ENCODE measurements around the gene C1orf50. TPM values are rescaled to one million over a fixed set of nuclear protein-coding genes. Genes with fewer than 3 reads are reported as not detected.
"Not testable (repeated sequence)": the region's sequence is repeated elsewhere in the genome, so short reads cannot be mapped to it uniquely, and the experiment has no call there.

C1orf50 gene
- polyA plus RNA-seq, 4 donors = 7.8 to 13.1 (median 11.3) TPM

GRCh38 chr1:42739753-42740700 lies 27.0 kb upstream of the C1orf50 start, which contains the start of gene CLDN19:
Gene CLDN19, minus strand, starts transcription at chr1:42740236. Its CDS starts 173 bp downstream, at chr1:42740063.
- peak in 2 of 4 donors; percentile 48 to 59 for DNase-seq (ENCODE audit: low read depth in 4 of 4, low spot score in 3 of 4)

GRCh38 chr1:42740851-42741580 lies 26.0 kb upstream of the C1orf50 start:
- DNase-seq (ENCODE audit: low read depth in 4 of 4, low spot score in 3 of 4) = no peak

GRCh38 chr1:42741706-42742105 lies 25.3 kb upstream of the C1orf50 start:
- no peak for DNase-seq (ENCODE audit: low read depth in 4 of 4, low spot score in 3 of 4)

- DNase-seq (ENCODE audit: low read depth in 4 of 4, low spot score in 3 of 4) = no peak
Observed at GRCh38 chr1:42742141-42742540, 24.9 kb upstream of the C1orf50 start.

- DNase-seq (ENCODE audit: low read depth in 4 of 4, low spot score in 3 of 4) = no peak
Observed at GRCh38 chr1:42742617-42743316, 24.3 kb upstream of the C1orf50 start.

GRCh38 chr1:42743317-42744147 lies 23.5 kb upstream of the C1orf50 start:
- no peak for DNase-seq (ENCODE audit: low read depth in 4 of 4, low spot score in 3 of 4)

GRCh38 chr1:42744148-42744413 lies 23.0 kb upstream of the C1orf50 start:
- DNase-seq (ENCODE audit: low read depth in 4 of 4, low spot score in 3 of 4) = no peak

GRCh38 chr1:42745851-42746250 lies 21.2 kb upstream of the C1orf50 start:
- no peak for DNase-seq (ENCODE audit: low read depth in 4 of 4, low spot score in 3 of 4)

GRCh38 chr1:42746436-42747105 lies 20.5 kb upstream of the C1orf50 start:
- DNase-seq (ENCODE audit: low read depth in 4 of 4, low spot score in 3 of 4) = no peak

GRCh38 chr1:42747125-42747524 lies 19.9 kb upstream of the C1orf50 start:
- DNase-seq (ENCODE audit: low read depth in 4 of 4, low spot score in 3 of 4) = no peak

- no peak for DNase-seq (ENCODE audit: low read depth in 4 of 4, low spot score in 3 of 4)
Observed at GRCh38 chr1:42748021-42748420, 19.0 kb upstream of the C1orf50 start.

- DNase-seq (ENCODE audit: low read depth in 4 of 4, low spot score in 3 of 4) = no peak
Observed at GRCh38 chr1:42748461-42749410, 18.3 kb upstream of the C1orf50 start.

GRCh38 chr1:42750041-42750440 lies 17.0 kb upstream of the C1orf50 start:
- no peak for DNase-seq (ENCODE audit: low read depth in 4 of 4, low spot score in 3 of 4)

GRCh38 chr1:42751511-42752070 lies 15.5 kb upstream of the C1orf50 start:
- not testable (repeated sequence) for DNase-seq (ENCODE audit: low read depth in 4 of 4, low spot score in 3 of 4)

GRCh38 chr1:42752284-42752683 lies 14.8 kb upstream of the C1orf50 start:
- no peak for DNase-seq (ENCODE audit: low read depth in 4 of 4, low spot score in 3 of 4)

GRCh38 chr1:42753070-42753469 lies 14.0 kb upstream of the C1orf50 start:
- no peak for DNase-seq (ENCODE audit: low read depth in 4 of 4, low spot score in 3 of 4)

- no peak for DNase-seq (ENCODE audit: low read depth in 4 of 4, low spot score in 3 of 4)
Observed at GRCh38 chr1:42756956-42757891, 9.8 kb upstream of the C1orf50 start.

Data from left renal pelvis (tissue), 4 donors.